OCI-LY7 (cell line): ENCODE data around the gene JPH3.

Source experiments
- EZH2phosphoT487 ChIP-seq: fragments of 200-600 bp; sonication (generic); IDR thresholded peaks from 2 replicates; pipeline ENCODE4 v1.6.1; 2018; ENCODE audit warnings: low read depth, borderline replicate concordance, mild to moderate bottlenecking, mixed run types, antibody characterized with exemption, low read length, moderate library complexity, mixed read lengths
- TF ChIP-seq, protein P1 (sequence below): fragments of 200-600 bp; sonication (generic); conservative IDR thresholded peaks from 2 replicates; pipeline ENCODE4 v1.5.1; 2014; ENCODE audit warnings: mild to moderate bottlenecking, antibody characterized with exemption, low read length, moderate library complexity, mixed read lengths

DNA sequence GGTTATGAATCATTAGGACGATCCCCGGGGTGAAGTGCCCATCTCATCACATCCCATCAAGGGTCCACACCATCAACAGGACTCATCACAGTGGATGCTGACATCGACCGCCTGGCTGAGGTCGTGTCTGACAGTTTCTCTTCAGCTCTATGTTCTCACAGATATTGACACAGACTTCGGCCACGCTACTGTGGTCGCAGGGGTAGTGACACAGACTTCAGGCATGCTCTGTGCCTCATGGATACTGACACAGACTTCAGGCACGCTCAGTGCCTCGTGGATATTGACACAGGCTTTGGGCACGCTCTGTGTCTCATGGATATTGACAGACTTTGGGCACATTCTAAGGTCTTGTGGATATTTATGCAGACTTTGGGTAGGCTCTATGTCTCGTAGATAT, 113.3 kb downstream of the JPH3 start:
- no peak for TF ChIP-seq EZH2phosphoT487
- TF ChIP-seq, protein P1, sequence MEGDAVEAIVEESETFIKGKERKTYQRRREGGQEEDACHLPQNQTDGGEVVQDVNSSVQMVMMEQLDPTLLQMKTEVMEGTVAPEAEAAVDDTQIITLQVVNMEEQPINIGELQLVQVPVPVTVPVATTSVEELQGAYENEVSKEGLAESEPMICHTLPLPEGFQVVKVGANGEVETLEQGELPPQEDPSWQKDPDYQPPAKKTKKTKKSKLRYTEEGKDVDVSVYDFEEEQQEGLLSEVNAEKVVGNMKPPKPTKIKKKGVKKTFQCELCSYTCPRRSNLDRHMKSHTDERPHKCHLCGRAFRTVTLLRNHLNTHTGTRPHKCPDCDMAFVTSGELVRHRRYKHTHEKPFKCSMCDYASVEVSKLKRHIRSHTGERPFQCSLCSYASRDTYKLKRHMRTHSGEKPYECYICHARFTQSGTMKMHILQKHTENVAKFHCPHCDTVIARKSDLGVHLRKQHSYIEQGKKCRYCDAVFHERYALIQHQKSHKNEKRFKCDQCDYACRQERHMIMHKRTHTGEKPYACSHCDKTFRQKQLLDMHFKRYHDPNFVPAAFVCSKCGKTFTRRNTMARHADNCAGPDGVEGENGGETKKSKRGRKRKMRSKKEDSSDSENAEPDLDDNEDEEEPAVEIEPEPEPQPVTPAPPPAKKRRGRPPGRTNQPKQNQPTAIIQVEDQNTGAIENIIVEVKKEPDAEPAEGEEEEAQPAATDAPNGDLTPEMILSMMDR, result no peak
